IMR-90 (cell line): ENCODE measurements around the gene MTUS2. TPM values are rescaled to one million over a fixed set of nuclear protein-coding genes. Genes with fewer than 3 reads are reported as not detected.

Experiments used
- ATAC-seq: fragments of 200-7000 bp; cut with Tn5 transposase; 2 replicates; pipeline ENCODE4 v1.9.1; 2020; ENCODE audit warnings: low read depth, mild to moderate bottlenecking, moderate library complexity
- BruUV-seq: library from RNA; stranded (reverse); fragments of 400-500 nt; replicated peaks from 2 replicates; lab custom pipeline; 2021; lab: Mats Ljungman, UMichigan
- CTCF ChIA-PET: fragments of 300-600 bp; formaldehyde crosslinking; extraction: SDS; loops from one replicate; lab custom pipeline; 2021; ENCODE audit warnings: antibody characterized with exemption; lab: Yijun Ruan, JAX
- POLR2A ChIA-PET: fragments of 300-600 bp; sonication (Branson Sonifier 250); formaldehyde crosslinking; loops from one replicate; lab custom pipeline; 2022; ENCODE audit warnings: antibody characterized with exemption; ENCODE audit not compliant: unreplicated experiment; lab: Charles Lee
- DNase-seq: peaks from one replicate; pipeline ENCODE4 v3.0.0; 2013
- H2AFZ ChIP-seq: replicated peaks from 2 replicates; pipeline ENCODE3; 2013; ENCODE audit warnings: low read length, mild to moderate bottlenecking; ENCODE audit not compliant: poor library complexity
- H2AK5ac ChIP-seq: 2 replicates; pipeline ENCODE4 v1.6.1; 2013; ENCODE audit warnings: low read depth, low read length, inconsistent platforms
- H2AK9ac ChIP-seq: replicated peaks from 2 replicates; pipeline ENCODE3; 2013; ENCODE audit warnings: mild to moderate bottlenecking, low read depth, low read length, moderate library complexity; ENCODE audit not compliant: poor library complexity
- H2BK120ac ChIP-seq: 2 replicates; pipeline ENCODE4 v1.6.1; 2013; ENCODE audit warnings: low read depth, low read length, inconsistent platforms
- H2BK15ac ChIP-seq: 3 replicates; pipeline ENCODE4 v1.6.1; 2013; ENCODE audit warnings: low read depth, low read length, inconsistent platforms
- H2BK20ac ChIP-seq: 2 replicates; pipeline ENCODE4 v1.6.1; 2013; ENCODE audit warnings: low read depth, mild to moderate bottlenecking, inconsistent platforms, low read length, moderate library complexity
- H2BK5ac ChIP-seq: 2 replicates; pipeline ENCODE4 v1.6.1; 2013; ENCODE audit warnings: mild to moderate bottlenecking, low read depth, low read length, inconsistent platforms; ENCODE audit not compliant: poor library complexity, severe bottlenecking
- H3K14ac ChIP-seq: replicated peaks from 2 replicates; pipeline ENCODE4 v1.6.1; 2013; ENCODE audit warnings: low read depth, low read length, inconsistent platforms
- H3K18ac ChIP-seq: 2 replicates; pipeline ENCODE4 v1.6.1; 2013; ENCODE audit warnings: low read depth, low read length, control low read depth
- H3K23ac ChIP-seq: 2 replicates; pipeline ENCODE4 v1.6.1; 2013; ENCODE audit warnings: low read depth, low read length, inconsistent platforms
- H3K27ac ChIP-seq: 2 replicates; pipeline ENCODE4 v1.5.1; 2013; ENCODE audit warnings: mild to moderate bottlenecking, control low read depth, low read length; ENCODE audit not compliant: insufficient read depth
- H3K27me3 ChIP-seq: 2 replicates; pipeline ENCODE4 v1.6.1; 2013; ENCODE audit warnings: low read length; ENCODE audit not compliant: control insufficient read depth, insufficient read depth
- H3K36me3 ChIP-seq: 2 replicates; pipeline ENCODE4 v1.6.1; 2013; ENCODE audit warnings: low read length, mixed read lengths; ENCODE audit not compliant: control insufficient read depth, insufficient read depth
- H3K4ac ChIP-seq: 2 replicates; pipeline ENCODE4 v1.6.1; 2013; ENCODE audit warnings: low read depth, low read length, inconsistent platforms
- H3K4me1 ChIP-seq: 2 replicates; pipeline ENCODE4 v1.6.1; 2013; ENCODE audit warnings: low read length, mixed read lengths; ENCODE audit not compliant: control insufficient read depth, insufficient read depth
- H3K4me2 ChIP-seq: 2 replicates; pipeline ENCODE4 v1.6.1; 2013; ENCODE audit warnings: low read depth, mild to moderate bottlenecking, control low read depth, low read length, moderate library complexity
- H3K4me3 ChIP-seq: 2 replicates; pipeline ENCODE4 v1.5.1; 2013; ENCODE audit warnings: low read depth, mild to moderate bottlenecking, control low read depth, low read length, moderate library complexity; ENCODE audit not compliant: insufficient read depth
- H3K56ac ChIP-seq: 2 replicates; pipeline ENCODE4 v1.6.1; 2013; ENCODE audit warnings: low read length, inconsistent platforms; ENCODE audit not compliant: insufficient read depth; ENCODE audit errors: extremely low read depth
- H3K79me1 ChIP-seq, 2 experiments: 2 replicates each; pipeline ENCODE4 v1.6.1; 2013; ENCODE audit warnings: low read length in 2 of 2, inconsistent platforms in 1 of 2, low read depth in 1 of 2
- H3K9ac ChIP-seq: 2 replicates; pipeline ENCODE4 v1.6.1; 2013; ENCODE audit warnings: low read depth, low read length, control low read depth
- H3K9me1 ChIP-seq: 2 replicates; pipeline ENCODE4 v1.6.1; 2013; ENCODE audit warnings: low read length, inconsistent platforms; ENCODE audit not compliant: insufficient read depth
- H3K9me3 ChIP-seq: 2 replicates; pipeline ENCODE4 v1.6.1; 2013; ENCODE audit warnings: low read length; ENCODE audit not compliant: control insufficient read depth, insufficient read depth
- H4K20me1 ChIP-seq: 2 replicates; pipeline ENCODE4 v1.6.1; 2013; ENCODE audit warnings: low read length, inconsistent platforms; ENCODE audit not compliant: insufficient read depth
- H4K5ac ChIP-seq: 2 replicates; pipeline ENCODE4 v1.6.1; 2013; ENCODE audit warnings: mild to moderate bottlenecking, low read depth, low read length, control low read depth
- H4K8ac ChIP-seq, 2 experiments: 2 replicates each; pipeline ENCODE4 v1.6.1; 2013; ENCODE audit warnings: low read depth in 2 of 2, low read length in 2 of 2, control low read depth in 1 of 2, inconsistent platforms in 1 of 2
- H4K91ac ChIP-seq: 2 replicates; pipeline ENCODE4 v1.6.1; 2013; ENCODE audit warnings: low read depth, low read length, inconsistent platforms; ENCODE audit not compliant: insufficient read depth
- BHLHE40 ChIP-seq: fragments of 150-350 bp; IDR thresholded peaks from 2 replicates; pipeline ENCODE4 v1.6.1; 2016; ENCODE audit warnings: mild to moderate bottlenecking, low read depth, low read length
- CEBPB ChIP-seq: IDR thresholded peaks from 2 replicates; pipeline ENCODE4 v1.6.1; 2012; ENCODE audit warnings: low read depth, low read length, improper control_type of control experiment
- CHD1 ChIP-seq: IDR thresholded peaks from 2 replicates; pipeline ENCODE4 v1.6.1; 2012; ENCODE audit warnings: low read depth, low read length, improper control_type of control experiment
- FOS ChIP-seq: fragments of 150-350 bp; IDR thresholded peaks from 2 replicates; pipeline ENCODE4 v1.6.1; 2016; ENCODE audit warnings: low read depth, low read length
- MAFK ChIP-seq: IDR thresholded peaks from 2 replicates; pipeline ENCODE4 v1.6.1; 2012; ENCODE audit warnings: low read depth, low read length, improper control_type of control experiment
- MAZ ChIP-seq: IDR thresholded peaks from 2 replicates; pipeline ENCODE4 v1.6.1; 2012; ENCODE audit warnings: low read depth, mild to moderate bottlenecking, low read length, improper control_type of control experiment, moderate library complexity, borderline replicate concordance
- MXI1 ChIP-seq: IDR thresholded peaks from 2 replicates; pipeline ENCODE4 v1.6.1; 2012; ENCODE audit warnings: low read depth, mild to moderate bottlenecking, low read length, moderate library complexity, borderline replicate concordance
- NFE2L2 ChIP-seq: fragments of 150-350 bp; IDR thresholded peaks from 2 replicates; pipeline ENCODE4 v1.6.1; 2016; ENCODE audit warnings: low read depth, mild to moderate bottlenecking, low read length
- POLR2A ChIP-seq: IDR thresholded peaks from 2 replicates; pipeline ENCODE4 v1.6.1; 2012; ENCODE audit warnings: mild to moderate bottlenecking, low read depth, low read length
- RAD21 ChIP-seq: IDR thresholded peaks from 2 replicates; pipeline ENCODE4 v1.6.1; 2012; ENCODE audit warnings: low read length, improper control_type of control experiment
- RCOR1 ChIP-seq: IDR thresholded peaks from 2 replicates; pipeline ENCODE4 v1.6.1; 2012; ENCODE audit warnings: mild to moderate bottlenecking, low read length, improper control_type of control experiment; ENCODE audit not compliant: insufficient replicate concordance
- RFX5 ChIP-seq: IDR thresholded peaks from 2 replicates; pipeline ENCODE4 v1.8.0; 2012; ENCODE audit warnings: low read depth, mild to moderate bottlenecking, low read length, moderate library complexity
- SMC3 ChIP-seq: fragments of 150-350 bp; IDR thresholded peaks from 2 replicates; pipeline ENCODE4 v1.6.1; 2016; ENCODE audit warnings: low read depth, mild to moderate bottlenecking, antibody characterized with exemption, low read length, moderate library complexity
- WGBS, 2 experiments: methylation state at CpG; one replicate each; pipeline versions ENCODE4 v1.1.5 to v1.1.7; 2013; ENCODE audit warnings: missing lambda C conversion rate in 2 of 2; ENCODE audit not compliant: insufficient read length in 1 of 2; ENCODE audit errors: extremely low coverage in 2 of 2; 5-methylcytosine and 5-hydroxymethylcytosine counted together
- dilution Hi-C: fragments of 300-500 bp; cut with HindIII; formaldehyde crosslinking; loops from one replicate; pipeline ENCODE4 v1.14.3; 2018; ENCODE audit warnings: low sequenced_read_pairs; ENCODE audit not compliant: unreplicated experiment
- in situ Hi-C: fragments of 300-500 bp; cut with MboI; formaldehyde crosslinking; loops from 3 replicates; pipeline ENCODE4 v1.14.3; 2019; ENCODE audit warnings: low sequenced_read_pairs, inconsistent platforms, mixed read lengths
- intact Hi-C: fragments of 100-400 bp; cut with micrococcal nuclease; formaldehyde crosslinking; loops from 2 replicates; pipeline ENCODE4 v1.10.0; 2022
- polyA plus RNA-seq, 3 experiments: library from polyadenylated mRNA; depleted of rRNA; stranded (reverse); fragments of >200 nt; gene quantifications; 2 replicates each; pipeline ENCODE4 v1.2.3, GENCODE V29; 2012; ENCODE audit warnings: low replicate concordance in 1 of 3
- total RNA-seq: library from RNA; depleted of rRNA; stranded (reverse); fragments of >200 nt; gene quantifications from 2 replicates; pipeline ENCODE4 v1.2.3, GENCODE V29; 2012
- TF ChIP-seq, protein P1 (sequence below): fragments of 150-350 bp; IDR thresholded peaks from 2 replicates; pipeline ENCODE4 v1.6.1; 2016; ENCODE audit warnings: low read depth, mild to moderate bottlenecking, low read length, moderate library complexity, borderline replicate concordance
- TF ChIP-seq, protein P2 (sequence below): conservative IDR thresholded peaks from 2 replicates; pipeline ENCODE4 v1.5.1; 2012; ENCODE audit warnings: mild to moderate bottlenecking, low read depth, low read length, improper control_type of control experiment
- TF ChIP-seq, protein P3 (sequence below): fragments of 150-350 bp; IDR thresholded peaks from 2 replicates; pipeline ENCODE4 v1.6.1; 2017; ENCODE audit warnings: mild to moderate bottlenecking, antibody characterized with exemption, low read length, low read depth

MTUS2 gene
- total and polyA plus RNA-seq, 2 of the 4 experiments (the other 2 are of a cell fraction) = under 0.01 to 0.02 TPM

DNA sequence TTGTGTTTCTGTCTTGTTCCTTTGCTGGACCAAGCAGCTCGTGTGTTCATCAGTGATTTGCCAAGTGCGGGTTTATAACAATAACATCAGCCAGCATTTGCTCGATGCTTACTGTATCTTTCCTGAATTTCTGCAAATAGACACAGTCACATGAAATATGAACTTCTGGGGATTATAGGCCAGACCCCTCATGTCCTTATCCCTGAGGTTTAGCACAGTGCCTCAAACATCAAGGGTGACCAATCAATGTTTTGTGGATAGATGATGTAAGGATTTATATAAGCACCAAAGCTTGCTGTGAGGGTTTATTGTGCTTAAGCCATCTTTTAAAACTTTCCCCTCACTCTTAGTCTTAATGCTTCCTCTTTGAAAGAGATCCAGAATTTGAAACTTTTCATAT lies 451.5 kb downstream of the MTUS2 start:
- Histone ChIP-seq H2BK5ac (no peak overlapping the region), H3K79me1 (no peaks in the 10 kb centered on the region), H2AK5ac (no peak overlapping the region), H2AK9ac (no peak overlapping the region), H4K8ac (no peak overlapping the region), H3K4me2 (no peak overlapping the region), H3K4me1 (no peaks in the 10 kb centered on the region), H3K4ac (no peak overlapping the region), H2AFZ (no peak overlapping the region), H4K5ac (no peak overlapping the region), H3K23ac (no peak overlapping the region), H3K9me1 (no peaks in the 10 kb centered on the region), H3K14ac (no peak overlapping the region), H3K36me3 (no peaks in the 10 kb centered on the region), H3K9ac (no peak overlapping the region), H4K91ac (no peak overlapping the region), H4K20me1 (no peaks in the 10 kb centered on the region), H3K56ac (no peak overlapping the region), H2BK15ac (no peak overlapping the region), H3K4me3 (no peak overlapping the region), H3K27me3 (no peaks in the 10 kb centered on the region), H3K9me3 (peaks cover 4% of the 10 kb centered on the region; the same call in 1 of the 2 replicates), H3K27ac (no peak overlapping the region), H2BK20ac (no peak overlapping the region), H3K18ac (no peak overlapping the region), H2BK120ac (no peak overlapping the region)
- ChIA-PET CTCF (no interaction called here), POLR2A (no interaction called here)
- no TSS peak for BruUV-seq
- dilution Hi-C loops = no loop called here
- no peak for DNase-seq
- no peak for ATAC-seq
- in situ Hi-C loops = no loop called here
- WGBS, 2 experiments = no CpG with 5 or more reads among the region's 3 CpGs
- no peak for TF ChIP-seq CEBPB
- TF ChIP-seq BHLHE40 = no peak
- TF ChIP-seq, protein P1, sequence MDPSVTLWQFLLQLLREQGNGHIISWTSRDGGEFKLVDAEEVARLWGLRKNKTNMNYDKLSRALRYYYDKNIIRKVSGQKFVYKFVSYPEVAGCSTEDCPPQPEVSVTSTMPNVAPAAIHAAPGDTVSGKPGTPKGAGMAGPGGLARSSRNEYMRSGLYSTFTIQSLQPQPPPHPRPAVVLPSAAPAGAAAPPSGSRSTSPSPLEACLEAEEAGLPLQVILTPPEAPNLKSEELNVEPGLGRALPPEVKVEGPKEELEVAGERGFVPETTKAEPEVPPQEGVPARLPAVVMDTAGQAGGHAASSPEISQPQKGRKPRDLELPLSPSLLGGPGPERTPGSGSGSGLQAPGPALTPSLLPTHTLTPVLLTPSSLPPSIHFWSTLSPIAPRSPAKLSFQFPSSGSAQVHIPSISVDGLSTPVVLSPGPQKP = no peak
- no peak for TF ChIP-seq CHD1
- TF ChIP-seq MXI1 = no peak
- no peak for TF ChIP-seq FOS
- TF ChIP-seq, protein P2, sequence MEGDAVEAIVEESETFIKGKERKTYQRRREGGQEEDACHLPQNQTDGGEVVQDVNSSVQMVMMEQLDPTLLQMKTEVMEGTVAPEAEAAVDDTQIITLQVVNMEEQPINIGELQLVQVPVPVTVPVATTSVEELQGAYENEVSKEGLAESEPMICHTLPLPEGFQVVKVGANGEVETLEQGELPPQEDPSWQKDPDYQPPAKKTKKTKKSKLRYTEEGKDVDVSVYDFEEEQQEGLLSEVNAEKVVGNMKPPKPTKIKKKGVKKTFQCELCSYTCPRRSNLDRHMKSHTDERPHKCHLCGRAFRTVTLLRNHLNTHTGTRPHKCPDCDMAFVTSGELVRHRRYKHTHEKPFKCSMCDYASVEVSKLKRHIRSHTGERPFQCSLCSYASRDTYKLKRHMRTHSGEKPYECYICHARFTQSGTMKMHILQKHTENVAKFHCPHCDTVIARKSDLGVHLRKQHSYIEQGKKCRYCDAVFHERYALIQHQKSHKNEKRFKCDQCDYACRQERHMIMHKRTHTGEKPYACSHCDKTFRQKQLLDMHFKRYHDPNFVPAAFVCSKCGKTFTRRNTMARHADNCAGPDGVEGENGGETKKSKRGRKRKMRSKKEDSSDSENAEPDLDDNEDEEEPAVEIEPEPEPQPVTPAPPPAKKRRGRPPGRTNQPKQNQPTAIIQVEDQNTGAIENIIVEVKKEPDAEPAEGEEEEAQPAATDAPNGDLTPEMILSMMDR = no peak
- TF ChIP-seq SMC3 = no peak
- TF ChIP-seq MAZ = no peak
- TF ChIP-seq RAD21 = no peak
- no peak for TF ChIP-seq NFE2L2
- TF ChIP-seq POLR2A = no peak
- TF ChIP-seq, protein P3, sequence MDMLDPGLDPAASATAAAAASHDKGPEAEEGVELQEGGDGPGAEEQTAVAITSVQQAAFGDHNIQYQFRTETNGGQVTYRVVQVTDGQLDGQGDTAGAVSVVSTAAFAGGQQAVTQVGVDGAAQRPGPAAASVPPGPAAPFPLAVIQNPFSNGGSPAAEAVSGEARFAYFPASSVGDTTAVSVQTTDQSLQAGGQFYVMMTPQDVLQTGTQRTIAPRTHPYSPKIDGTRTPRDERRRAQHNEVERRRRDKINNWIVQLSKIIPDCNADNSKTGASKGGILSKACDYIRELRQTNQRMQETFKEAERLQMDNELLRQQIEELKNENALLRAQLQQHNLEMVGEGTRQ = no peak
- TF ChIP-seq RCOR1 = no peak
- TF ChIP-seq MAFK = no peak
- no peak for TF ChIP-seq RFX5
- intact Hi-C loops = no loop called here
